Islet of Langerhans (tissue), 1 donor: ENCODE measurements around the gene KRT6B.
"Not testable (repeated sequence)": the region's sequence is repeated elsewhere in the genome, so short reads cannot be mapped to it uniquely, and the experiment has no call there.

ENCODE experiments used
- FAIRE-seq: peaks from one replicate; lab custom pipeline; 2011; peaks lifted over from hg19 to GRCh38; lab: Jason Lieb, UNC

The KRT6B gene

DNA sequence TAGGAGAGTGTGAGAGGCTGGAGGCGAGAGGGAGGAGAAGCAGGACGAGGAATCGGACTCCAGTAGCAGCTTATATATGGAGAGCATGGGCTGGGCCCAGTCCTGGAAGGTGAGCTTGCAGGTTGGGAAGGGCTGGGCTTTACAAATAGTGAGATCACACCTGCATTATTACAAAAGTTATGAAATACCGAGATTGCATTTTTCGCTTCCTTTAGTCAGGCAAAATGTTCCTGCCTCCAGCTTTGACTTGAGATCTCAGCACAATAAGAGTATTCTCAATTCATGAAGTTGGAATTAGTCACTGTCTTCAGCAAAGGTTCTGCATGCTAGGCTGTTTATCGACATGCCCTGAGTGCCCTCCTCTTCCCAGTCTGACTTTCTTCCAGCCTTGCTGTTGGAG is at the start of gene KRT6B:
TSS of gene KRT6B (minus strand) at position 46 of the 400 bp plus-strand sequence. CDS start 68 bp downstream, outside the sequence.
- FAIRE-seq, result no peak

DNA sequence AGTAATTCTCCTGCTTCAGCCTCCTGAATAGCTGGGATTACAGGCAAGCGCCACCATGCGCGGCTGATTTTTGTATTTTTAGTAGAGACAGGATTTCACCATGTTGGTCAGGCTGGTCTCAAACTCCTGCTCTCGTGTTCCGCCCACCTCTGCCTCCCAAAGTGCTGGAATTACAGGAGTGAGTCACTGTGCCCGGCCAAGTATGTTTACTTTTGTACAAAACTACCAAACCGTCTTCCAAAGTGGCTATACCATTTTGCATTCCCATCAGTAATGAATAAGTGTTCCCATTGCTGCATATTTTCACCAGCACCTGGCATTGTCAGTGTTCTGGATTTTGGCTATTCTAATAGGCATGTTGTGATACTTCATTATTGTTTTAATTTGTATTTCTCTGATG is 49.5 kb upstream of the KRT6B start:
- FAIRE-seq, result no peak

DNA sequence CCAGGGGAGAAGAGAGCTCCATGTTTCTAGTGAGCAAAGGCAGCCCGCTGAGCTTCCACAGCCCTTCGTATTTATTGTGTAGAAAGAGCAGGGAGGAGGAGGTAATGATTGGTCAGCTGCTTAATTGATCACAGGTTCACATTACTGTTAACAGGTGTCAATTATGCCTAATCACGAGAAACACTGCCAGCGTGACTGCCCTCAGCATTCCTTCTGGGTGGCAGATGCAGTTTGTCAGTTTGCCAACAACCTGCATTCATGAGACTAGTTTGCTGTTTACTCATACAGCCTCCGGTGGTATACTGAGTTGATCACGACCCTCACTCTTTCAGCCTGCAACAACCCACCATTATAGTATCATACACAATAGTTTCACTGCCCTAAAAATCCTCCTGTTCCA is 48.6 kb upstream of the KRT6B start:
- not testable (repeated sequence) for FAIRE-seq

DNA sequence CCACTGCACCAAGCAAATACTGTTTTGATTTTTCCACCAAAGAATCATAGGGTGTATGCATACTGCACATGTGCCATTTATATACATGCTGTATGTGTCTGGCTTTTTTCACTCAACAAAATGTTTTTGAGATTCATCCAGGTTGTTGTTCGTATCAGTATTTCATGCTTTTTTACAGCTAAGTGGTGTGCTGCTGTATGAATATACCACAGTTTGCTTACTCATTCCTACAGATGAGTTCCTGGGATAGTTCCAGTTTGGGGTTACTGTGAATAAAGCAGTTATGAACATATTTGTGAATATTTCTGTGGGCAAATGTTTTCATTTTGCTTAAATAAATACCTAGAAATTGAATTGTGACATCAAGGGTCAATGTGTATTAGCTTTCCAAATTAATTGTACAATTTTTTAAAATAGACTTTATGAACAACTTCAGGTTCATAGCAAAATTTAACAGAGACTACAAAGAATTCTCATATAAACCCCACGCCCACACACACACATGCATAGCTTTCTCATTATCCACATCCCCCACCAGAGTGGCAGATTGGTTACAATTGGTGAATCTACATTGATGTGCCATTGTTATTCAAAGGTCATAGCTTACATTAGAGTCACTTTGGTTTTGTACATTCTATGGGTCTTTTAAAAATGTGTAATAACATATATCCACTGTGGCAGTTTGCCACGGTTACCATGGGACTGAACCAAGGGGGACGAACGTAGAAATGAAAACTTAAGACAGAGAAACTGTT is 48.0 kb upstream of the KRT6B start:
- FAIRE-seq, result no peak

DNA sequence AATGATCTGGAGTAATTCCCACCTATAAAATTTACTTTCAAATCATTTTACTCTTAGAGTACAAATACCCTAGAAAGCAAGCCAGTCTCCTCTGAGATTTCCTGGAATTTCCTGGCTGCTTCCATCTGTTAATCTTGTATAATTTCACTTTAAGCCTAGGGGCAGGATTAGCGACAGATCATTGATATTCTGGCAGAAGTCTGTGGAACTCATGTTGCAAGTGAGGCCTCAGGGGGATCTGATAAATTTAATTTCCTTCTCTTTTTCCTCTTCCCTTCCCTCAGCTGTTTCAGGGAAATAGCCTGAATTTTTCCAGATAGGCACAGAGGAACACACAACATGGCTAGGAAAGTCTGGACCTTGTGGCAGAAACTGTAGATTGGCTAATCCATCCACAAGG is 47.0 kb upstream of the KRT6B start:
- FAIRE-seq, result no peak

DNA sequence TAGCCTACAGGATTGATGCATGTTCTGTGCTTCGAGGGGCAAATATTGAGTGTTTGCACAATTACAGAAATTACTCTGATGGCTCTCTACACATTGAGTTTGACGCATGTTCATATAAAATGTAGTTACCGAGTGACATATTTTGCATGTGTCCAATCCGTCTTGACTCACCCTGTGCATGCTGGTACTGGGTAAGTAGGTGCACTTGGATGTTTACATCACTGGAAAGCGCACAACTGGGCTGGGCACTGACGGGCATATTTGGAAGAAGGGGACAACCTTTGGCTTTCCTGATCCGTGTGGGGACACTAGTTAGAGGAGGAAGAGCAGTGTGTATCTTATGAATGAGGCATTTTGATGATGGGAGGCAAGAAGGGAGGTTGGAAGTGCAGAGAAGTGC is 46.0 kb upstream of the KRT6B start:
- FAIRE-seq, result no peak

DNA sequence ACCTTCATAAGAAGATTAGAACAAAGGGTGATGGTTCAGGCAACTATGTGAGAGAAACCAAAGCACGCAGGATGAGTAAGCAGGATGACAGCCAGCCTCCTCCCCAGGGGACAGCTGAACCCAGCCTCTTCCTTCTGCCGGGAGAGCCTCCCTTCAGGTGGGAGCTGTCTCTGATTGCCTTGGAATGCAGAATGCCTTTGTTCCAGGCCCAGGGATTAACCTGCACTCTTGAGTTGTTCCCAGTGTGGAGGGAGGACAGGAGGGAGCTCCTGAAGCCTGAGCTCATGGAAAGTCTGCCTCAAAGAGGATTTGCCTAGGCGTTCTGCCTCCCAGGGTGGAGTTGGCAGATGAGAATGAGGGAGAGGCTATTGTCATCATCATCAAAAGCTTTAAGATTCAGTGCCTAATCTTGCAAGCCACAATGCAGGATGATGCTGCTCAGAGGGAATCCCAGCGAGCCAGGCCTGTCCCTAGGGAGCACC is 44.7 kb upstream of the KRT6B start:
- FAIRE-seq, result no peak

DNA sequence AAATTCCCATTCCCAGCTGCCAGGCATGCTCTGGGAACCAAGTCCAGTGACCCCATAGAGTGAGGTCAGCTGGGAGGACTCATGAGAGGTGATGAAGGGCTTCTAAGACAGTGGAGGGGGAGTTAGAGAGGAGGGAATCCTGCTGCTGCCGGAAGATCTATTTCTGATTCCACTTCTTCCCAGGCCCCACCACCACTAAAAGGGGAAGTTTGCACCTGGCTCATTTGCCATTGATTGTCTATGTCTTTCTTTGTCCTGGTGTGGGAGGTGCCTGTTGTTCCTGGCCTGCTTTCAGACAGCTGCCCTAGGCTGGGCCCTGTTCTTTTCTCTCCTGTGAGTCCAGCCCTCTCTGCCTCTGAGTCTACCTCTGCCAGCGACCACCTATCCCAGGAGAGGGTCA is 44.1 kb upstream of the KRT6B start:
- no peak for FAIRE-seq

DNA sequence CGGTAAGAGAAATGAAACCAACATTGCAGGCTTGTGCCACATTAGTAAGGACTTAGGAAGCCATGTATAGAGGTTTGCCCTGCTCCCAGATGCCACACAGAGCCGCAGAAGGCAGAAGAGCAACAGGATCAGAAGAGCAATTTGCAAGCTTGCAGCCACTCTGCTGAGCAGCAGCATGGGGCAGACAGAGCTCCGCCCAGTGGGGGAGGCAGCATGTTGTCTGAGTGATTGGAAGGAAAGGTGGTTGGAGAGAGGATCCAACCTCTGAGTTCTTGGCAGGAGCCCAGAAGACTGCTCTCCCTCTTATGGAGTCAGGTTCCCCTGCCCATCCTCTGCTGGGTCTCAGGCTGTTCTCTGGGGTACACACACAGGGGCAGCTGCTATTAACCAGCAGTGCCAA is 43.4 kb upstream of the KRT6B start:
- FAIRE-seq, result no peak

DNA sequence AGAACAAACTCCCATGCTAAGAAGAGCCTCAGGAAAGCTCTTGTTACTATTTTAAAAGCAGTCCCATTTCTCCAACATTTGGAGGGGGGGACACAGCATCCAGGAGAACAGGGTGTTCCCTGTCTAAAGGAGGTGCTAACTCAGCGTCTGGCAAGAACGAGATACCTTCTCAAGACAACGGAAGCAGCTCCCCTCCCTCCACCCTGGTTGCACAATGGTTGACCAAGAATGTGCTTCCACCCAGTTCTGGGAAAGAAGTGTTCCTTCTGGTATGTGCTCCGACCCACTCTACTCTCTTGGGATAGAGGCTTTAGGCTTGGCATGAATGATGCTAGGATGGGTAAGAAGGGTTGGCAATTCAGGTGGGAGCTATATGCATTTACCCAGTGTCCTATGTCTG is 42.6 kb upstream of the KRT6B start:
- no peak for FAIRE-seq

DNA sequence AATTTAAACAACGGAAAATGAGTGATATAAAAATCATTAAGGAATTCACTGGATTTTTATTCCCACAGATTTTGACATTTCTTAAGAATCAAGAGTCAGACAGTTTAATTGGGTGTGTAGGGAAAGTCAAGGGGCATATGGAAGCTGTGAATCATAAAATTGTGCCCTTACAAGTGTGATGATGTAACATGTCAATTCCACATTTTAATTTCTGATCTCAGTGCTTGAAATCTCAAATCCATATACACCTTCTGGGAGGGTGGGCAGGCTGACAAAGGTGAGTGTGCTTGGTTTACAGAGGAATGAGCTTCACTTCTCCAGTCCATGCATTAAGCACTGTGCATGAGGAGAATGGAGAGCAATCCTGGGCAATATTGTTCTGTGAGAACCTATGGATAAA is 42.2 kb upstream of the KRT6B start:
- FAIRE-seq, result no peak

DNA sequence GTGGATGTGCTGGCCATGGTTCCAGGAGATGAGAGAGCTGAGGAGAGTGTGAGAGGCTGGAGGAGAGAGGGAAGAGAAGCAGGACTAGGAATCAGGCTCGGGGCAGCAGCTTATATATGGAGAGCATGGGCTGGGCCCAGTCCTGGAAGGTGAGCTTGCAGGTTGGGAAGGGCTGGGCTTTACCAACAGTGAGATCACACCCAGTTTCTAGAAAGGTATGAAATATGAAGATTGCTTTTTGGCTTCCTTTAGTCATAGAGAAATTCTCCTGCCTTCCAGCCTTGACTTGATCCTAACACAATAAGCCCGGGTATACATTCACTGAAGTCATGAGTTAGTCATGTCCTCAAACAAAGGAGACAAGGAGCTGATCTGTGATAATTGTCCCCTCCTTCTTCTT is 41.2 kb upstream of the KRT6B start, which contains the start of gene KRT6A:
TSS of gene KRT6A (minus strand) at position 86 of the 400 bp plus-strand sequence. CDS start at position 17, 69 bp downstream.
- no peak for FAIRE-seq

DNA sequence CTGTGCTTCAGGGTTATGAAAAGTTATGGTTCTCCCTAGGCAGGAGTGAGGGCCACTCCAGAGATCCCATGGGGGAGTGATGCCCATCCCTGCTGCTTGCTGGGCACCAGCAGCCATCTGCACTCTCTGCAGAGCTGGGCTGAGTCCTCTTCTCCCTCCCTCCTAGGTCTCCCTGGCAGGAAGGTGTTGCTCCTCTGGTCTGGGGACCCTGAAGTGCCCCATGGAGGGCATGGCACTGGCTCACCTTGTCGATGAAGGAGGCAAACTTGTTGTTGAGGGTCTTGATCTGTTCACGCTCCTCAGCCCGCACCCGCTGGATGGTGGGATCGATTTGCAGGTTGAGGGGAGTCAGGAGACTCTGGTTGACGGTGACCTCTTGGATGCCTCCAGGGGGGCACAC is 40.5 kb upstream of the KRT6B start:
- not testable (repeated sequence) for FAIRE-seq

DNA sequence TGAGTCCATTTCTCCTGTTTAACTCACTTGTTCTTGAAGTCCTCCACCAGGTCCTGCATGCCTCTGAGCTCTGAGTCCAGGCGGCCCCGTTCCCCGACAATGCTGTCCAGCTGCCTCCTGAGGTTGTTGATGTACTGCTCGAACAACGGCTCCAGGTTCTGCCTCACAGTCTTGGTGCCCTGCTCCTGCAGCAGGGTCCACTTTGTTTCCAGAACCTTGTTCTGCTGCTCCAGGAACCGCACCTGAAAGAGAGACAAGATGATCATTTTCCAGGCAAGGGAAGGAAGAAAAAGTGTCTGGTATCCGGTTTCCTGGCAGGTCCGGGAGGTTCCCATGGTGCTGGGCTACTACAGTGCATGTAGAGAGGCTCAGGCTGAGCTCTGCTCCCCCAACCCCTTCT is 39.5 kb upstream of the KRT6B start:
- FAIRE-seq, result not testable (repeated sequence)

DNA sequence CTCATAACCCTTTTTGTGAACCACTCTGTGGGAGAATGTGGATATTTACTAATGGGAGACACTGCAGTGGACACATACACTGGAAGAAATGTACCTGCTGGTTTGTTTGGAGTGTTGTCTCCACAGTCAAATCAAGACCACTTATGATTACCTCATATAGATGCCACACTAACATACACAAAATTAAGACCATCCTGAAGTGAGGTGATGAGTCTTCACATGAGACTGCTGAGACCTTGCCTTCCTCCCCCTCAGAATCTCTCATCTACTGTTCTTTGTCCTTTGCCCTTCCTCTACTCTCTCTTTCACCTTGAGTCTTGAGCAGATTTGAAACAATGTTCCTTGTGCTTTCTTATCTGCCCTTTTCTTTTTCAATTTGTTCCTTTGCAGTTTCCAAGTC is 36.8 kb upstream of the KRT6B start:
- FAIRE-seq, result no peak

DNA sequence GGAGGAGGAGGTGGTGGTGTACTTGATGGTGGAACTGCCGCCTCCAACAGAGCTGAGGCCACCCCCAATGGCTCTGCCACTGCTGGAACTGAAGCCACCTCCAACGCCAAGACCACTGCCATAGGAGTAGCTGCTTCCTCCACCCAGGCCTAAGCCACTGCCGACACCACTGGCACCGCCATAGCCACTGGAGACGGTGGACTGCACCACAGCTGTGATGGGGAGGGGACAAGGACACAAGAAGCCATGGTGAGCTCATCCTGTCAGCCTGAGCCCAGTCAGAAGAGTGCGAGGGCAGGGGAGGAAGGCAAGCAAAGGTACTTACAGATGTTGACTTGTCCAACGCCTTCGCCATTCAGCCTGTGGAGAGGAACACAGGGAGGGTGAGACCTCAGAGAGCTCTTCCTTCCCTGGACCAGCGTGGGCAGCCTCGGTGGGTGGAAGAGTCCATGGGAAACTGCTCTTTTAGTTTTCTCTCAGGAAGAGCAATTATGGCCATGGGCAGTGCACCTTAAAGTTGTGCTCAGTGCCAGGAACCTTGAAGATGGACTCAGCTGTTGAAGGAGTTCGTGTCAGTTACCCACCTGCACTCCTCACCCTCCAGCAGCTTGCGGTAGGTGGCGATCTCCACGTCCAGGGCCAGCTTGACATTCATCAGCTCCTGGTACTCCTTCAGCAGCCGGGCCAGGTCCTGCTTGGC is 35.9 kb upstream of the KRT6B start:
- FAIRE-seq, result not testable (repeated sequence)

DNA sequence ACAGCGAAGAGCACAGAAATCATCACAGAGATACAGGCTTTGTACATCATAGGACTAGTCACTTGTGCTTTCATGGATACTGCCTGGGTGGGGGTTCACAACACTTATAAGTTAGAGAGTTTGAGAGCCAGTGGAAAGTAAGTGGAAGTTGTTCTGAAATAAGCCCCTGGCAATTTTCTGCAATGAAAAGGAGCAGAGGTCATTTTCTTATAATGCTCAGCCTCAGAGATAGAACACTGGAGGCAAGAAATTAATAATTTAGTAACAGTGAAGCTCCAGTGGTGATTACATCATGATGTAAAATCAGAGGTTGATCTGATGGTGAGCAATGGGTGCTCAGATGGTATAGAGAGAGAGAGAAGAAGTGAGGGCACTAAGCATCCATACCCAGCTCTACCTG is 35.3 kb upstream of the KRT6B start:
- no peak for FAIRE-seq

DNA sequence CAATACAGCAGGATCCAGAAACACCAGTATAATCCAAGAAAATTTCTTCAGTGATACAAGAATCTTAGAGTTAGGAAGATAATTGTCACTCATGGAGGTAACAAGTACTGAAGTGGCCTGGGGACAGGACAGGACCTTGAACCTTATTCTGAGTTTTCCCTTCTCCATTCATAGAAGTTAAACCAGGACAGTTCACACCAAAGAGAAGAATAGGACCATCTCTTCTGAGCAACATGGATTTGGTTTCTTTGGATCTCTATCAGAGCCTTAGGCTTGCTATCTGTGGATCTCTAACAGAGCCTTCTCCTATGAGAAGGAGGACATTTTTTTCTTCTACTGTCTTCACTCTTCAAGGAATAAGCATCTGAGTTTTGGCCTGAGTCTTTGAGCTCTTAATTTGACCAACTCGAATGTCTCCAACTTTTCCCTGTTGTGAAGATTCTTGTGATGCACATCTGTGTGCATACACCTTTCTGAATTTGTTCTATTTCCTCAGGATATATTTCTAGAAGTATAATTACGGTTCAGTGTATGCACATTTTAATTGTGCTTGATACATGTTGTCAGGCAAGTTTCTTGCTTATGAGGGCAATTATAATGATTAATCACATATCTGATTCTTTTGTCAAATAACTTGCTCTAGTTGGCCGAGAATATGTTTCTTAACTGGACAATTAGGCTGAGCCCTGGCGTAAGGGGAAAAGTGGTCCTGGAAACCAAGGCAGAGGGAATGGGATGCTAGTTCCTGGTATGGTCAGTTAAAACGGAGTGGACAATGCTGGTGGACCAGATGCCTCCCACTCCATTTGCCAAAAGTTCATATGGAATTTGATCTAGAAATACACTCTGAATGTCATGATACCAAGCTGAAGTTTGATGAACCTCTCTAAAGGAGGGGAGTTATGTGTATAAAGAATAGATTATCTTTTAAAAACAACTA is 34.5 kb upstream of the KRT6B start:
- no peak for FAIRE-seq

DNA sequence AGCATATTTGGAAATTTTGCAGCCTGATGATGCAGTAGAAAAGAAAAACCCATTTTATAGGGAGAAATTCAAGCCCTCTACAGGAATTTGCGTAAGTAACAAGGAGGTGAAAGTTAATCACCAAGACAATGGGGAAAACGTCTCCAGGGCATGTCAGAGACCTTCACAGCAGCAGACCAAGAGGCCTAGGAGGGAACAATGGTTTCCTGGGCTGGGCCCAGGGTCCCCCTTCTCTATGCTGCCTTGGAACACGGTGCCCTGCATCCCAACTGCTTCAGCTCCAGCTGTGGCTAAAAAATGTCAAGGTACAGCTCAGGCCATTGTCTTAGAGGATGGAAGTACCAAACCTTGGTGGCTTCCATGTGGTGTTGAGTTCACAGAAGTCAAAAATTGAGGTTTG is 28.1 kb upstream of the KRT6B start:
- no peak for FAIRE-seq

DNA sequence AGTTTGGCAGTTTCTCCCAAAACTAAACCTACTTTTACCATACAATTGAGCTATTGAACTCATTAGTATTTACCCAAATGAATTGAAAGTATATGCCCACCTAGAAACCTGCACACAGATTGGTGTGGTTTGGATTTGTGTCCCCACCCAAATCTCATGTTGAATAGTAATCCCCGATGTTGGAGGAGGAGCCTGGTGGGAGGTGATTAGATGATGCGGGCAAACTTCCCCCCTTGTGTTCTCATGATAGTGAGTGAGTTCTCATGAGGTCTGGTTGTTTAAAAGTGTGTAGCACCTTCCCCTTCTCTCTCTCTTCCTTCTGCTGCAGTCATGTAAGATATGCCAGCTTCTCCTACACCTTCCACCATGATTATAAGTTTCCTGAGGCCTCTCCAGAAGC is 25.7 kb upstream of the KRT6B start:
- no peak for FAIRE-seq

DNA sequence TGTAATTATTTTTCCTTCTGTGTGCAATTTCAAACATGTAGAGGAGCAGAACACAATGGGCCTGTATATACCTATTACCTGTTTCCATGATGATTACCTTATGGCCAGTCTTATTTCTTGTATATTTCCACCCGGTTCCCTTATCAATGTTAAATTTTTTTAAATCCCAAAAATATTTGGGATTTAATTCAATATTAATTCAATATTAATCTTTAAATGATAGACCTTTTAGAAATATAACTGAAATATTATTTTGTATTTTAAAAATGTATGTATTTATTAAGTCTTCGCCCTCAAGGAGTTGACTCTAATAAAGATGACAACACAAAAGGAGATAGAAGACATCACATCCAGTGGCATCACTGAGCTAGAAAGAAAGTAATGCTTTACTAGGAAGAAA is 22.3 kb upstream of the KRT6B start:
- FAIRE-seq, result no peak

DNA sequence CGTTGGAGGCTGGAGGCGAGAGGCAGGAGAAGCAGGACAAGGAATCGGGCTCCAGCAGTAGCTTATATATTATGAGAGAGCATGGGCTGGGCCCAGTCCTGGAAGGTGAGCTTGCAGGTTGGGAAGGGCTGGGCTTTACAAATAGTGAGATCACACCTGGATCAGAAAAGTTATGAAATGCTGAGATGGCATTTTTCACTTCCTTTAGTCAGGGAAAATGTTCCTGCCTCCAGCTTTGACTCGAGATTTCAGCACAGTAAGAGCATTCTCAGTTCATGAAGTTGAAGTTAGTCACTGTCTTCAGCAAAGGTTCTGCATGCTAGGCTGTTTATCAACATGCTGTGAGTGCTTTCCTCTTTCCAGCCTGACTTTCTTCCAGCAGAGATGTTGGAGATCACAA is 21.8 kb upstream of the KRT6B start, which contains the start of gene KRT6C:
TSS of gene KRT6C (minus strand) at position 38 of the 400 bp plus-strand sequence. CDS start 68 bp downstream, outside the sequence.
- FAIRE-seq, result no peak
